VCaP (cell line): ENCODE measurements around the gene CFAP74.
A peak's percentile ranks its signal among the peaks of the same experiment; 100 is the strongest.

Experiments
- H3K27ac ChIP-seq: fragments of 450-650 bp; 2 replicates; pipeline ENCODE4 v1.5.1; 2017
- TF ChIP-seq, protein P1 (sequence below): fragments of 450-650 bp; conservative IDR thresholded peaks from 2 replicates; pipeline ENCODE4 v1.5.1; 2017; ENCODE audit warnings: mild to moderate bottlenecking, moderate library complexity

The CFAP74 gene

GRCh38 chr1:2021550-2021949, 18.0 kb upstream of the CFAP74 start:
- TF ChIP-seq, protein P1, sequence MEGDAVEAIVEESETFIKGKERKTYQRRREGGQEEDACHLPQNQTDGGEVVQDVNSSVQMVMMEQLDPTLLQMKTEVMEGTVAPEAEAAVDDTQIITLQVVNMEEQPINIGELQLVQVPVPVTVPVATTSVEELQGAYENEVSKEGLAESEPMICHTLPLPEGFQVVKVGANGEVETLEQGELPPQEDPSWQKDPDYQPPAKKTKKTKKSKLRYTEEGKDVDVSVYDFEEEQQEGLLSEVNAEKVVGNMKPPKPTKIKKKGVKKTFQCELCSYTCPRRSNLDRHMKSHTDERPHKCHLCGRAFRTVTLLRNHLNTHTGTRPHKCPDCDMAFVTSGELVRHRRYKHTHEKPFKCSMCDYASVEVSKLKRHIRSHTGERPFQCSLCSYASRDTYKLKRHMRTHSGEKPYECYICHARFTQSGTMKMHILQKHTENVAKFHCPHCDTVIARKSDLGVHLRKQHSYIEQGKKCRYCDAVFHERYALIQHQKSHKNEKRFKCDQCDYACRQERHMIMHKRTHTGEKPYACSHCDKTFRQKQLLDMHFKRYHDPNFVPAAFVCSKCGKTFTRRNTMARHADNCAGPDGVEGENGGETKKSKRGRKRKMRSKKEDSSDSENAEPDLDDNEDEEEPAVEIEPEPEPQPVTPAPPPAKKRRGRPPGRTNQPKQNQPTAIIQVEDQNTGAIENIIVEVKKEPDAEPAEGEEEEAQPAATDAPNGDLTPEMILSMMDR = no peak
- H3K27ac ChIP-seq = no peak overlapping the region

DNA sequence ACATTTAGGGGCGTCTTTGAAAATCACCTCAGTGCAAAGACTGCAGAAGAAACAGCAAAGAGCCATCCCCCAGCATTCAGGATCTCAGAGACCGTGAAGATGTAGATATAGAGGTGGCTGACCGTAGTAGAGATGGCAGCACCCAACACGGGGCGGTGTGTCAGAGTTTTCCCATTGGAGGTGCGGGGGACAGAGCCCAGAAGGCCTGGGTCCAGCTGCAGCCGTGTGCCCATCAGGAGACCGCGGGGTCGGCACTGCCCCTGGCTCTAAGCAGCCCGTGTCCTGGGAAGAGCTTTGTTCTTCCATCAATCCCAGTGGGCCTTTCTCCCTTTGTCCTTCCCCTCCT, 16.7 kb upstream of the CFAP74 start:
- H3K27ac ChIP-seq = no peak overlapping the region
- TF ChIP-seq, protein P1 = no peak

- TF ChIP-seq, protein P1 = no peak
- peak overlapping the region; percentile 54; the same call in 1 of the 2 replicates for H3K27ac ChIP-seq
Measured at GRCh38 chr1:2019571-2020309, 16.2 kb upstream of the CFAP74 start.

DNA sequence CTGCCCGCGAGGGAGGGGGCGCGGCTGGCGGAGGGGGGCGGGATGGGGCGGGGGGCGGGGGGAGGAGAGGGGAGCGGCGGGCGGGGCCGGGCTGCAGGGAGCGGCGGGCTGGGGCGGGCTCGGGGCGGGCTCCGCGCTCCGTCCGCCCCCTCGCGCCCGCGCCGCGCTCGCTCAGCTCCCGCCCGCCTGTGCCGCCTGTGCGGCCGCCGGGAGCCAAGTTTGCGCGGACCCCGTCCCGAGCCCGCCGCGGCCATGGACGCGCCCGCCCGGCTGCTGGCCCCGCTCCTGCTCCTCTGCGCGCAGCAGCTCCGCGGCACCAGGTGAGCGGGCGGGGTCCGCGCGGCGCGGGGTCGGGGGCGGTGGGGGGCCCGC, 15.6 kb upstream of the CFAP74 start, which contains the start of gene GABRD:
Gene GABRD, plus strand, starts transcription at position 174 of the 372 bp plus-strand sequence. Its CDS starts 79 bp downstream, at position 253.
- TF ChIP-seq, protein P1 = no peak
- H3K27ac ChIP-seq = peak within 1 kb of the TSS; percentile 54; the same call in 1 of the 2 replicates

- TF ChIP-seq, protein P1 = no peak
- H3K27ac ChIP-seq = no peak overlapping the region
Measured at GRCh38 chr1:2018217-2019171, 14.9 kb upstream of the CFAP74 start.

DNA sequence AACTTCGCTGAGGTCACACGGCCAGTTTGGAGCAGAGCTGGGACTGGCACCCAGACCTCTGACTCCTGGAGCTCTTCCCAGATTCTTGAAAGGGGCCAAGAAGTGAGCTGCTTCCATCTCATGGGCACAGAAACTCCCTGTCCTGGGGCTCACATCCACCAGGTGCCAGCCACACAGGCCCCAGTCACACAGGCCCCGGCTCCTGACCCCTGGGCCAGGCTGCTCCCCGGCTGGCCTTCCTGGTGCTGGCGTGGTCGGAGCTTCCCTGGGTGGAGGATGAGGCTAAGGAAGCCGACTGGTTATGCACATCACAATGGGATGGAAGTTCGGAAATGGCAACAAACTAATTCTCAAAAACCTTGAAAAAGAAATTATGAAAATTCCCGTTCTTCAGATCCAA, 12.5 kb upstream of the CFAP74 start:
- TF ChIP-seq, protein P1 = no peak
- no peak overlapping the region for H3K27ac ChIP-seq
